Measurements from ENCODE around the gene CFAP97. TPM values are rescaled to one million over a fixed set of nuclear protein-coding genes. Genes with fewer than 3 reads are reported as not detected.

The CFAP97 gene
- polyA plus RNA-seq, 1 donor (not counting 4 experiments of a cell fraction or from before 2014, with no cell fraction given): 24.9 TPM

DNA sequence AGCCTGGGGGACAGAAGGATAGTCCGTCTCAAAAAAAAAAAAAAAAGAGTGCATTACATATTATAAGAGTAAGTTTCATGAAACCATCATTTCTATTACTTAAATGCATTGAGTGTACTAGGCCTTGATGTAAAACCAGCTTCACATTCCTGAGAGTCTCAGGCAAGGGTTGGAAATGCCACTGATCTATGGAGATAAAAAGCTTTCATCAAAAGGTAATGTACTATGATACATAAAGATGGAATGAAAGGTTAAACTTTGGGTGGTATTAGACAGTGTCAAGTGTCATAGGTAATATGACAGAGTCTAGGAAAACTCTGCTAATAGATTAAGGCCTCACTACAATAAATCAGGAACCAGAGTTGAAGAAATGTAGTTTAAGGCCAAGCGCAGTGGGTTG, 7.4 kb downstream of the CFAP97 start:
- Histone ChIP-seq H3K36me3 (ENCODE audit: control insufficient read depth in 2 of 2, extremely low read depth in 1 of 2, insufficient read depth in 2 of 2, low read length in 2 of 2) (peaks cover 2 to 6% of the 10 kb centered on the region in 2 experiments), H3K4me1 (ENCODE audit: control insufficient read depth, extremely low read depth, insufficient read depth, low read length) (no peaks in the 10 kb centered on the region), H4K20me1 (ENCODE audit: control insufficient read depth, extremely low read depth, insufficient read depth, low read length) (no peaks in the 10 kb centered on the region), H3K27me3 (ENCODE audit: control insufficient read depth, extremely low read depth, insufficient read depth, low read length) (no peaks in the 10 kb centered on the region), H3K9me1 (ENCODE audit: control insufficient read depth, extremely low read depth, insufficient read depth, low read length) (peaks cover 6% of the 10 kb centered on the region), H3K9me3 (ENCODE audit: control insufficient read depth, low read depth, low read length) (no peaks in the 10 kb centered on the region), H3K79me2 (ENCODE audit: control insufficient read depth, insufficient read depth, low read length) (peaks cover 32% of the 10 kb centered on the region), H3K9ac (ENCODE audit: control insufficient read depth, extremely low read depth, insufficient read depth, low read length) (no peak overlapping the region), H3K4me2 (ENCODE audit: control insufficient read depth, extremely low read depth, insufficient read depth, low read depth, low read length) (no peak overlapping the region), H3K27ac (ENCODE audit: control insufficient read depth, insufficient read depth, low read length) (no peak overlapping the region), H2AFZ (ENCODE audit: control insufficient read depth, low read length) (no peak overlapping the region), H3K4me3 (ENCODE audit: control insufficient read depth in 2 of 3, extremely low read depth in 1 of 3, insufficient read depth in 2 of 3, low read depth in 1 of 3, low read length in 3 of 3) (no peak overlapping the region)
- dilution Hi-C loops (cut with MboI; ENCODE audit: extremely low pct_ligation_motif_present, low sequenced_read_pairs): no loop called here
- DNase-seq (ENCODE audit: low read depth, low spot score): no peak
- no peak for FAIRE-seq
- no peak for TF ChIP-seq EZH2 (IDR thresholded peaks at IDR 0.05; ENCODE audit: low read length)
- TF ChIP-seq, protein P1, sequence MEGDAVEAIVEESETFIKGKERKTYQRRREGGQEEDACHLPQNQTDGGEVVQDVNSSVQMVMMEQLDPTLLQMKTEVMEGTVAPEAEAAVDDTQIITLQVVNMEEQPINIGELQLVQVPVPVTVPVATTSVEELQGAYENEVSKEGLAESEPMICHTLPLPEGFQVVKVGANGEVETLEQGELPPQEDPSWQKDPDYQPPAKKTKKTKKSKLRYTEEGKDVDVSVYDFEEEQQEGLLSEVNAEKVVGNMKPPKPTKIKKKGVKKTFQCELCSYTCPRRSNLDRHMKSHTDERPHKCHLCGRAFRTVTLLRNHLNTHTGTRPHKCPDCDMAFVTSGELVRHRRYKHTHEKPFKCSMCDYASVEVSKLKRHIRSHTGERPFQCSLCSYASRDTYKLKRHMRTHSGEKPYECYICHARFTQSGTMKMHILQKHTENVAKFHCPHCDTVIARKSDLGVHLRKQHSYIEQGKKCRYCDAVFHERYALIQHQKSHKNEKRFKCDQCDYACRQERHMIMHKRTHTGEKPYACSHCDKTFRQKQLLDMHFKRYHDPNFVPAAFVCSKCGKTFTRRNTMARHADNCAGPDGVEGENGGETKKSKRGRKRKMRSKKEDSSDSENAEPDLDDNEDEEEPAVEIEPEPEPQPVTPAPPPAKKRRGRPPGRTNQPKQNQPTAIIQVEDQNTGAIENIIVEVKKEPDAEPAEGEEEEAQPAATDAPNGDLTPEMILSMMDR (optimal IDR thresholded peaks at IDR 0.05 in 1 of 3, IDR thresholded peaks at IDR 0.05 in 1 of 3, conservative IDR thresholded peaks at IDR 0.05 in 1 of 3; ENCODE audit: extremely low read depth in 1 of 3, insufficient read depth in 2 of 3, low read length in 3 of 3): no peak

DNA sequence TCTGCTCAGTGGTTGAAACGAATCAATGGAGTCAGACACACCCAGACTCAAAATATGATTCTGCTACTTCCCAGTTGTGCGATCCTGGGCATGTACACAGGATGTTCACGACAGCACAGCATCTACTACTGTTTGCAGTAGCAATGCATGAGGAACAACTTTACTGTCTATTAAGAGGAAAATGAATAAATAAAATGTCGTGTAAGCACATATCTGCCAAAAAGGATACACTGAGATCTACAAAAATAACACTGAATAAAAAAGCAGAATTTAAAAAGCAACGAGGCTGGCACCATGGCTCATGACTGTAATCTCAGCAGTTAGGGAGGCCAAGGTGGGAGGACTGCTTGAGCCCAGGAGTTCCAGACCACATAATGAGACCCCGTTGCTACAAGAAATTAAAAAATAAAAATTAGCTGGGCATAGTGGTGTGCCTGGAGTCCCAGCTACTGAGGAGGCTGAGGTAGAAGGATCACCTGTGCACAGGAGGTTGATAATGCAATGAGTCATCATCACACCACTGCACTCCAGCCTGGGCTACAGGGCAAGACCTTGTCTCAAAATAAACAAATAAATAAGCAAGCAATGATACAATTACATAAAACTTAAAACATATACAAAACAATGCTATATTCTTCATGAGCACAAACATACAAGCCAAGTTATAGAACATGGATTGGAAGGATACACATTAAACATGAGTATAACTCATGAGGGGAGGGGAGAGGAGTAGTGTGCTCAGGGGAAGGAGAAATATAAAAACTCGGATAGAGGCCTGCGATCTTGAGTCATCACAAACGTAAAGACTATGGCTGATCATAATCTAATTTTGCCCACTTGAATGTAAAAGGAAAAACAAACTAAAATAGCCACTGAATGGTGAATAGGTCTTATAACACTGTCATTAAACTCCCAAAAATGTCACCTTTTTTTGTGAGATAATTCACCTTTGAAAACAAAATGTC, 8.6 kb downstream of the CFAP97 start:
- TF ChIP-seq, protein P1 (optimal IDR thresholded peaks at IDR 0.05 in 1 of 3, IDR thresholded peaks at IDR 0.05 in 1 of 3, conservative IDR thresholded peaks at IDR 0.05 in 1 of 3; ENCODE audit: extremely low read depth in 1 of 3, insufficient read depth in 2 of 3, low read length in 3 of 3): no peak
- no peak for TF ChIP-seq EZH2 (IDR thresholded peaks at IDR 0.05; ENCODE audit: low read length)
- Histone ChIP-seq H3K9me3 (ENCODE audit: control insufficient read depth, low read depth, low read length) (no peaks in the 10 kb centered on the region), H3K9ac (ENCODE audit: control insufficient read depth, extremely low read depth, insufficient read depth, low read length) (no peak overlapping the region), H3K9me1 (ENCODE audit: control insufficient read depth, extremely low read depth, insufficient read depth, low read length) (peaks cover 6% of the 10 kb centered on the region), H2AFZ (ENCODE audit: control insufficient read depth, low read length) (no peak overlapping the region), H3K4me2 (ENCODE audit: control insufficient read depth, extremely low read depth, insufficient read depth, low read depth, low read length) (no peak overlapping the region), H3K27ac (ENCODE audit: control insufficient read depth, insufficient read depth, low read length) (no peak overlapping the region), H4K20me1 (ENCODE audit: control insufficient read depth, extremely low read depth, insufficient read depth, low read length) (no peaks in the 10 kb centered on the region), H3K79me2 (ENCODE audit: control insufficient read depth, insufficient read depth, low read length) (peaks cover 32% of the 10 kb centered on the region), H3K4me3 (ENCODE audit: control insufficient read depth in 2 of 3, extremely low read depth in 1 of 3, insufficient read depth in 2 of 3, low read depth in 1 of 3, low read length in 3 of 3) (no peak overlapping the region), H3K4me1 (ENCODE audit: control insufficient read depth, extremely low read depth, insufficient read depth, low read length) (no peaks in the 10 kb centered on the region), H3K27me3 (ENCODE audit: control insufficient read depth, extremely low read depth, insufficient read depth, low read length) (no peaks in the 10 kb centered on the region), H3K36me3 (ENCODE audit: control insufficient read depth in 2 of 2, extremely low read depth in 1 of 2, insufficient read depth in 2 of 2, low read length in 2 of 2) (peaks cover 2 to 11% of the 10 kb centered on the region in 2 experiments)
- FAIRE-seq: no peak
- dilution Hi-C loops (cut with MboI; ENCODE audit: extremely low pct_ligation_motif_present, low sequenced_read_pairs): no loop called here
- DNase-seq (ENCODE audit: low read depth, low spot score): no peak

Measured in keratinocyte (primary cell).